ENCODE measurements around the gene PCDHGB3. TPM values are rescaled to one million over a fixed set of nuclear protein-coding genes. Genes with fewer than 3 reads are reported as not detected.
"Not testable (repeated sequence)": the region's sequence is repeated elsewhere in the genome, so short reads cannot be mapped to it uniquely, and the experiment has no call there.

The PCDHGB3 gene
- total RNA-seq, 2 donors from 2014 or later: 11.2 to 15.4 TPM

DNA sequence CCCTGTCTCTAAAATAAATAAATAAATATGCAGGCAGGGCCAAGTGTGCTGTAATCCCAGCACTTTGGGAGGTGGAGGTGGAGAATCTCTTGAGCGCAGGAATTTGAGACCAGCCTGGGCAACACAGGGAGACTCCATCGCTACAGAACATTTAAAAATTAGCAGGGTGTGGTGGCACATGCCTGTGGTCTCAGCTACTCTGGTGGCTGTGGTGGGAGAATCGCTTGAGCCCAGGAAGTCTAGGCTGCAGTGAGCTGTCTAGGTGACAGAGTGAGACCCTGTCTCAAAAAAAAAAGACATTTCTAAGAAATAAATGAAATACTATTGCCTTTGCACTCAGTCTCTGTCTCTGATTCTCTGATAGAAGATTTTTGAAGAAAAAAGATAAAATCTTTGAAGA is 41.5 kb downstream of the PCDHGB3 start:
- DNase-seq (ENCODE audit: low spot score) (no peak), ATAC-seq (ENCODE audit: insufficient number of reproducible peaks, low FRiP score, low read depth) (no peak)
- H3K27me3 ChIP-seq (replicated peaks; ENCODE audit: insufficient read depth): no peaks in the 10 kb centered on the region
- TF ChIP-seq, protein P1, sequence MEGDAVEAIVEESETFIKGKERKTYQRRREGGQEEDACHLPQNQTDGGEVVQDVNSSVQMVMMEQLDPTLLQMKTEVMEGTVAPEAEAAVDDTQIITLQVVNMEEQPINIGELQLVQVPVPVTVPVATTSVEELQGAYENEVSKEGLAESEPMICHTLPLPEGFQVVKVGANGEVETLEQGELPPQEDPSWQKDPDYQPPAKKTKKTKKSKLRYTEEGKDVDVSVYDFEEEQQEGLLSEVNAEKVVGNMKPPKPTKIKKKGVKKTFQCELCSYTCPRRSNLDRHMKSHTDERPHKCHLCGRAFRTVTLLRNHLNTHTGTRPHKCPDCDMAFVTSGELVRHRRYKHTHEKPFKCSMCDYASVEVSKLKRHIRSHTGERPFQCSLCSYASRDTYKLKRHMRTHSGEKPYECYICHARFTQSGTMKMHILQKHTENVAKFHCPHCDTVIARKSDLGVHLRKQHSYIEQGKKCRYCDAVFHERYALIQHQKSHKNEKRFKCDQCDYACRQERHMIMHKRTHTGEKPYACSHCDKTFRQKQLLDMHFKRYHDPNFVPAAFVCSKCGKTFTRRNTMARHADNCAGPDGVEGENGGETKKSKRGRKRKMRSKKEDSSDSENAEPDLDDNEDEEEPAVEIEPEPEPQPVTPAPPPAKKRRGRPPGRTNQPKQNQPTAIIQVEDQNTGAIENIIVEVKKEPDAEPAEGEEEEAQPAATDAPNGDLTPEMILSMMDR (IDR thresholded peaks at IDR 0.05): no peak
- peaks cover 98% of the 10 kb centered on the region for H3K9me3 ChIP-seq
- no peak overlapping the region for H3K4me3 ChIP-seq
- H3K4me1 ChIP-seq (ENCODE audit: control insufficient read depth in 1 of 2, low read depth in 2 of 2): no peaks in the 10 kb centered on the region
- no peak overlapping the region for H3K27ac ChIP-seq
- H3K36me3 ChIP-seq: no peaks in the 10 kb centered on the region

DNA sequence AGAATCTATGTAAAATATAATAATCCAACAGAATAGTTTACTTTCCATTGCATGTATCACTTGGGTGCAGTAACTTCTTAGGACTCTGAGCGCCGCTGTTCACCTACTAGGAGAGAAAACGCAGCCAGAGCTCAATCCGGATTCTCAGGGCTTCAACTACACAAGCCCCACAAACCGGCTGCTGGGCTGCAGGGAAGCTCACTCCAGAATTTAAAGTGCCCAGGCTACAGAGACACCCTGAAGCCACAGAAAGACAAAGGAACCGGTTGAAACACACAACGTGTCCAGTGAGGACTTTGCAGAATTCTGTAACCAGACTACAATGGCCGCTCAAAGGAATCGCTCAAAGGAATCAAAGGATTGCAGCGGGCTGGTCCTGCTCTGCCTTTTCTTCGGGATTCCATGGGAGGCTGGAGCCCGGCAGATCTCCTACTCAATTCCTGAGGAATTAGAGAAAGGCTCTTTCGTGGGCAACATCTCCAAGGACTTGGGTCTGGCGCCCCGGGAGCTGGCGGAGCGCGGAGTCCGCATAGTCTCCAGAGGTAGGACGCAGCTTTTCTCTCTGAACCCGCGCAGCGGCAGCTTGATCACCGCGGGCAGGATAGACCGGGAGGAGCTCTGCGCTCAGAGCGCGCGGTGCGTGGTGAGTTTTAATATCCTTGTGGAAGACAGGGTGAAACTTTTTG is 43.0 kb downstream of the PCDHGB3 start, which contains the start of gene PCDHGA10:
TSS of gene PCDHGA10 (plus strand) at position 134 of the 686 bp plus-strand sequence. CDS start at position 323, 189 bp downstream.
- no peak for DNase-seq (ENCODE audit: low spot score)

DNA sequence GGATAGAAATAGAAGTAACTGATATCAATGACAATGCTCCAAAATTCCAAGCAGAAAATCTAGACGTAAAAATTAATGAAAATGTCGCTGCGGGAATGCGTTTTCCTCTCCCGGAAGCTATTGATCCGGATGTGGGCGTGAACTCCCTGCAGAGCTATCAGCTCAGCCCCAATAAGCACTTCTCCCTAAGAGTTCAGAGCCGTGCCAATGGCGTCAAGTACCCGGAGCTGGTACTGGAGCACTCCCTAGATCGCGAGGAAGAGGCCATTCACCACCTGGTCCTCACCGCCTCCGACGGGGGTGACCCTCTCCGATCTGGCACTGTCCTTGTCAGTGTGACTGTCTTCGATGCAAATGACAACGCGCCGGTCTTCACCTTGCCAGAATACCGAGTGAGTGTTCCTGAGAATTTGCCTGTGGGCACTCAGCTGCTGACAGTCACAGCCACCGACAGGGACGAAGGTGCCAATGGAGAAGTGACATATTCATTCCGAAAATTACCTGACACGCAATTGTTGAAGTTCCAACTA is 43.6 kb downstream of the PCDHGB3 start:
- ATAC-seq (ENCODE audit: insufficient number of reproducible peaks, low FRiP score, low read depth): no peak
- Histone ChIP-seq H3K27me3 (replicated peaks; ENCODE audit: insufficient read depth) (no peaks in the 10 kb centered on the region), H3K4me3 (peak overlapping the region; percentile 66), H3K36me3 (no peaks in the 10 kb centered on the region), H3K27ac (no peak overlapping the region), H3K4me1 (ENCODE audit: control insufficient read depth in 1 of 2, low read depth in 2 of 2) (no peaks in the 10 kb centered on the region), H3K9me3 (peaks cover 97% of the 10 kb centered on the region)
- DNase-seq (ENCODE audit: low spot score): no peak
- TF ChIP-seq, protein P1 (IDR thresholded peaks at IDR 0.05): no peak

More for the DNA sequence above, 43.0 kb downstream of the PCDHGB3 start, which contains the start of gene PCDHGA10:
- Histone ChIP-seq H3K4me3 (peak within 1 kb of the TSS; percentile 66), H3K4me1 (ENCODE audit: control insufficient read depth in 1 of 2, low read depth in 2 of 2) (no peaks in the 10 kb centered on the region), H3K27ac (no peak within 1 kb of the TSS), H3K9me3 (peaks cover 97% of the 10 kb centered on the region), H3K36me3 (no peaks in the 10 kb centered on the region), H3K27me3 (replicated peaks; ENCODE audit: insufficient read depth) (no peaks in the 10 kb centered on the region)
- TF ChIP-seq, protein P1 (IDR thresholded peaks at IDR 0.05): peak; percentile 15
- no peak for ATAC-seq (ENCODE audit: insufficient number of reproducible peaks, low FRiP score, low read depth)

DNA sequence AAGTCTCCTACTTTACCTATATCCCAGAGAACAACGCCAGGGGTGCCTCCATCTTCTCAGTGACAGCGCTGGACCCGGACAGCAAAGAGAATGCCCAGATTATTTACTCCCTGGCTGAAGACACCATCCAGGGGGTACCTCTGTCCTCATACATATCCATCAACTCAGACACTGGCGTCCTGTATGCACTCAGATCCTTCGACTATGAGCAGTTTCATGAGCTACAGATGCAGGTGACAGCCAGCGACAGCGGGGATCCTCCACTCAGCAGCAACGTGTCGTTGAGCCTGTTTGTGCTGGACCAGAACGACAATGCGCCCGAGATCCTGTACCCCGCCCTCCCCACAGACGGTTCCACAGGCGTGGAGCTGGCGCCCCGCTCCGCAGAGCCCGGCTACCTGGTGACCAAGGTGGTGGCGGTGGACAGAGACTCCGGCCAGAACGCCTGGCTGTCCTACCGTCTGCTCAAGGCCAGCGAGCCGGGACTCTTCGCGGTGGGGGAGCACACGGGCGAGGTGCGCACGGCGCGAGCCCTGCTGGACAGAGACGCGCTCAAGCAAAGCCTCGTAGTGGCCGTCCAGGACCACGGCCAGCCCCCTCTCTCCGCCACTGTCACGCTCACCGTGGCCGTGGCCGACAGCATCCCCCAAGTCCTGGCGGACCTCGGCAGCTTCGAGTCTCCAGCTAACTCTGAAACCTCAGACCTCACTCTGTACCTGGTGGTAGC is 44.7 kb downstream of the PCDHGB3 start:
- H3K4me1 ChIP-seq (ENCODE audit: control insufficient read depth in 1 of 2, low read depth in 2 of 2); H3K36me3 ChIP-seq; DNase-seq (ENCODE audit: low spot score); ATAC-seq (ENCODE audit: insufficient number of reproducible peaks, low FRiP score, low read depth); H3K27me3 ChIP-seq (replicated peaks; ENCODE audit: insufficient read depth); H3K27ac ChIP-seq: not testable (repeated sequence)
- peak overlapping the region; percentile 24 for H3K4me3 ChIP-seq
- H3K9me3 ChIP-seq: peaks cover 97% of the 10 kb centered on the region

DNA sequence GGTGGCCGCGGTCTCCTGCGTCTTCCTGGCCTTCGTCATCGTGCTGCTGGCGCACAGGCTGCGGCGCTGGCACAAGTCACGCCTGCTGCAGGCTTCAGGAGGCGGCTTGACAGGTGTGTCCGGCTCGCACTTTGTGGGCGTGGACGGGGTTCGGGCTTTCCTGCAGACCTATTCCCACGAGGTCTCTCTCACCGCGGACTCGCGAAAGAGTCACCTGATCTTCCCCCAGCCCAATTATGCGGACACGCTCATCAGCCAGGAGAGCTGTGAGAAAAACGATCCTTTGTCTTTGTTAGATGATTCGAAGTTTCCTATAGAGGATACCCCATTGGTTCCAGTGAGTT is 45.2 kb downstream of the PCDHGB3 start:
- H3K9me3 ChIP-seq: peaks cover 97% of the 10 kb centered on the region
- H3K27ac ChIP-seq; H3K36me3 ChIP-seq; H3K4me1 ChIP-seq (ENCODE audit: control insufficient read depth in 1 of 2, low read depth in 2 of 2); DNase-seq (ENCODE audit: low spot score); ATAC-seq (ENCODE audit: insufficient number of reproducible peaks, low FRiP score, low read depth); H3K27me3 ChIP-seq (replicated peaks; ENCODE audit: insufficient read depth): not testable (repeated sequence)
- peak overlapping the region; percentile 24 for H3K4me3 ChIP-seq

DNA sequence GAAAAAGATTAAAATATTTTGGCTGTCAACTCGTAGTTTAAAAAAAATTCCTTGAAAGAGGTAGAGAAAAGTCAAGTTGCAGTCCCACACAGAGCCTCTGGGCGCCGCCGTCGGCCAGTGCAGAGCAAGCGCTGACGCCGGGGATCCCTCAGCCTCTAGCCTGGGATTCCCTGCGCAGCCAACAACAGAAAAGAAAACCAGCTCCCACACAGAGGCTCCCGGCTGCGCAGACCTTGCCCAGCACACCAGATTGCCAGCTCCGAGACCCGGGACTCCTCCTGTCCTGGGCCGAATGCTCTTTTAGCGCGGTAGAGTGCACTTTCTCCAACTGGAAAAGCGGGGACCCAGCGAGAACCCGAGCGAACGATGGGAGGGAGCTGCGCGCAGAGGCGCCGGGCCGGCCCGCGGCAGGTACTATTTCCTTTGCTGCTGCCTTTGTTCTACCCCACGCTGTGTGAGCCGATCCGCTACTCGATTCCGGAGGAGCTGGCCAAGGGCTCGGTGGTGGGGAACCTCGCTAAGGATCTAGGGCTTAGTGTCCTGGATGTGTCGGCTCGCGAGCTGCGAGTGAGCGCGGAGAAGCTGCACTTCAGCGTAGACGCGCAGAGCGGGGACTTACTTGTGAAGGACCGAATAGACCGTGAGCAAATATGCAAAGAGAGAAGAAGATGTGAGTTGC is 47.6 kb downstream of the PCDHGB3 start, which contains the start of gene PCDHGB7:
TSS of gene PCDHGB7 (plus strand) at position 184 of the 679 bp plus-strand sequence. CDS start at position 367, 183 bp downstream.
- H3K4me1 ChIP-seq (ENCODE audit: control insufficient read depth in 1 of 2, low read depth in 2 of 2); H3K36me3 ChIP-seq; H3K27ac ChIP-seq; H3K27me3 ChIP-seq (replicated peaks; ENCODE audit: insufficient read depth); DNase-seq (ENCODE audit: low spot score); ATAC-seq (ENCODE audit: insufficient number of reproducible peaks, low FRiP score, low read depth): not testable (repeated sequence)
- TF ChIP-seq, protein P1 (IDR thresholded peaks at IDR 0.05): peak; percentile 53
- Histone ChIP-seq H3K4me3 (peak within 1 kb of the TSS; percentile 65), H3K9me3 (peaks cover 97% of the 10 kb centered on the region)

Data from thoracic aorta (tissue), 2 donors.